ENCODE results near the gene ERMP1.

- TF ChIP-seq CREB5 (CRISPR knock-in tag; IDR thresholded peaks at IDR 0.05; ENCODE audit: low read depth) (no peak), ZNF565 (CRISPR knock-in tag; conservative IDR thresholded peaks at IDR 0.05; ENCODE audit: low read depth) (no peak), PPARA (CRISPR knock-in tag; IDR thresholded peaks at IDR 0.05; ENCODE audit: borderline replicate concordance) (no peak), GLIS3 (CRISPR knock-in tag; IDR thresholded peaks at IDR 0.05) (no peak), ZFP3 (CRISPR knock-in tag; IDR thresholded peaks at IDR 0.05) (no peak), ZNF70 (CRISPR knock-in tag; IDR thresholded peaks at IDR 0.05) (no peak), ZFP30 (CRISPR knock-in tag; IDR thresholded peaks at IDR 0.05) (no peak), ISL1 (CRISPR knock-in tag; IDR thresholded peaks at IDR 0.05) (no peak)
- TF ChIP-seq, protein P1, sequence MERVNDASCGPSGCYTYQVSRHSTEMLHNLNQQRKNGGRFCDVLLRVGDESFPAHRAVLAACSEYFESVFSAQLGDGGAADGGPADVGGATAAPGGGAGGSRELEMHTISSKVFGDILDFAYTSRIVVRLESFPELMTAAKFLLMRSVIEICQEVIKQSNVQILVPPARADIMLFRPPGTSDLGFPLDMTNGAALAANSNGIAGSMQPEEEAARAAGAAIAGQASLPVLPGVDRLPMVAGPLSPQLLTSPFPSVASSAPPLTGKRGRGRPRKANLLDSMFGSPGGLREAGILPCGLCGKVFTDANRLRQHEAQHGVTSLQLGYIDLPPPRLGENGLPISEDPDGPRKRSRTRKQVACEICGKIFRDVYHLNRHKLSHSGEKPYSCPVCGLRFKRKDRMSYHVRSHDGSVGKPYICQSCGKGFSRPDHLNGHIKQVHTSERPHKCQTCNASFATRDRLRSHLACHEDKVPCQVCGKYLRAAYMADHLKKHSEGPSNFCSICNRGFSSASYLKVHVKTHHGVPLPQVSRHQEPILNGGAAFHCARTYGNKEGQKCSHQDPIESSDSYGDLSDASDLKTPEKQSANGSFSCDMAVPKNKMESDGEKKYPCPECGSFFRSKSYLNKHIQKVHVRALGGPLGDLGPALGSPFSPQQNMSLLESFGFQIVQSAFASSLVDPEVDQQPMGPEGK (CRISPR knock-in tag; IDR thresholded peaks at IDR 0.05; ENCODE audit: borderline replicate concordance), result no peak
- TF ChIP-seq, protein P2, sequence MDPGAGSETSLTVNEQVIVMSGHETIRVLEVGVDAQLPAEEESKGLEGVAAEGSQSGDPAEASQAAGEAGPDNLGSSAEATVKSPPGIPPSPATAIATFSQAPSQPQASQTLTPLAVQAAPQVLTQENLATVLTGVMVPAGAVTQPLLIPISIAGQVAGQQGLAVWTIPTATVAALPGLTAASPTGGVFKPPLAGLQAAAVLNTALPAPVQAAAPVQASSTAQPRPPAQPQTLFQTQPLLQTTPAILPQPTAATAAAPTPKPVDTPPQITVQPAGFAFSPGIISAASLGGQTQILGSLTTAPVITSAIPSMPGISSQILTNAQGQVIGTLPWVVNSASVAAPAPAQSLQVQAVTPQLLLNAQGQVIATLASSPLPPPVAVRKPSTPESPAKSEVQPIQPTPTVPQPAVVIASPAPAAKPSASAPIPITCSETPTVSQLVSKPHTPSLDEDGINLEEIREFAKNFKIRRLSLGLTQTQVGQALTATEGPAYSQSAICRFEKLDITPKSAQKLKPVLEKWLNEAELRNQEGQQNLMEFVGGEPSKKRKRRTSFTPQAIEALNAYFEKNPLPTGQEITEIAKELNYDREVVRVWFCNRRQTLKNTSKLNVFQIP (CRISPR knock-in tag; IDR thresholded peaks at IDR 0.05; ENCODE audit: borderline replicate concordance, low read depth), result no peak
Measured at GRCh38 chr9:5796298-5796697, 36.6 kb downstream of the ERMP1 start.

All from SK-N-SH treated with all-trans-retinoic acid at 6 μM for 48 hours (cell line).